ENCODE results near the gene PPP6R2. TPM values are rescaled to one million over a fixed set of nuclear protein-coding genes. Genes with fewer than 3 reads are reported as not detected.

PPP6R2 gene
- total and polyA plus RNA-seq, 8 donors = 24.4 to 243 (median 62.3) TPM

DNA sequence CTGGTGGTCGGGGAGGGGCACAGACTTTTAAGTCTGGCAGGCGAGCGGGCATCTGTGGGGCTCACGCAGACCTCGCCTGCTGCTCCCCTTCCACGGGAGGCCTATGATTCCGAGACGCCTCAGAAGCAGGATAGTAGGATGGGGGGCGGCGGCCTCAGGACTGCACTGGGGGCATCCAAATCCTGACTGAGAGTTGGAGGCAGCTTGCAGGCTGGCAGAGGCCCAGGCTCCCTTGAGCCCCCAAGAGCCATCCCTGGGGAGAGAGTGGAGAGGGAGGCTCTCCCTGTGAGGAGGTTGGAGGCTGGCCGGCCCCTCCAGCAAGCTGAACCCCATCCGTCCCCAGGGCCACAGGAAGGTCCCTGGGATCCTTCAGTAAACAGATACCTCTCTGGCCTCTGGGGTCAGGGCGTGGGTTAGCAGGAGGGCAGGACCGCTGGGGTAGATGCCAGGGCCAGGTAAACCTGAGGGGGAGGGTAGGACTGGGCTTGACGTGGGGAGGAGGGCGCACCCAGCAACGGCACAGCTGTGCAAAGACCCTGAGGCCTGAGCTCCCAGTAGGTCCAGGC is 98.4 kb downstream of the PPP6R2 start:
- 77 to 86% (median 80%) methylated on average over 17 of the region's 17 CpGs for WGBS, 5 donors
- Histone ChIP-seq H3K9me3 (no peaks in the 10 kb centered on the region), H3K4me1 (peaks cover 20 to 42% (median 31%) of the 10 kb centered on the region in 4 donors), H3K4me3 (no peak overlapping the region), H3K27ac (no peak overlapping the region), H3K27me3 (no peaks in the 10 kb centered on the region), H3K36me3 (peaks cover 50 to 91% (median 89%) of the 10 kb centered on the region in 4 donors)
- DNase-seq = no peak
- TF ChIP-seq POLR2A (IDR thresholded peaks at IDR 0.05) (no peak), POLR2AphosphoS5 (IDR thresholded peaks at IDR 0.05) (no peak)
- intact Hi-C loops (cut with DNase I; ENCODE audit: low total_unique reads) = no loop called here

DNA sequence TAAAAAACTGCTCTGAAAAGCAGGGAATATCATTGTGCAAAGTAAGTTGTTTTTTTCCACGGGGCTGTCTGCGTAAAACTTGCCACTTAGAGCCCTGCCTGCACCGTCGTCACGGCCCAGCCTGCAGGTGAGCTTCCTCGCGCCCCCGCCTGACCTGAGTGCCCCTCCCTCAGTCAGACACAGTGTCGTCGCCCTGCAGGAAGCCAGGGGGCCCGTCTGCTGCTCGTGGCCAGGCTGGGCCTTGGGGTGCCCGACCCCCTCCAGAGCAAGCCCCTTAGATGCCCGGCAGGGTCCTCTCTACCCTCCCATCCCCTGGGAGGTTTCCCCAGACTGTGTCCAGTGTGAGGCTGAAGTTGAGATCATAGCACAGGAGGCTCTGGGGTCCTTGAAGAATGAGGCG is 100.1 kb downstream of the PPP6R2 start:
- H3K27ac ChIP-seq = peak overlapping the region in 2 of 5 donors; percentile 78 to 84
- no peak for DNase-seq
- intact Hi-C loops (cut with DNase I; ENCODE audit: low total_unique reads) = no loop called here

DNA sequence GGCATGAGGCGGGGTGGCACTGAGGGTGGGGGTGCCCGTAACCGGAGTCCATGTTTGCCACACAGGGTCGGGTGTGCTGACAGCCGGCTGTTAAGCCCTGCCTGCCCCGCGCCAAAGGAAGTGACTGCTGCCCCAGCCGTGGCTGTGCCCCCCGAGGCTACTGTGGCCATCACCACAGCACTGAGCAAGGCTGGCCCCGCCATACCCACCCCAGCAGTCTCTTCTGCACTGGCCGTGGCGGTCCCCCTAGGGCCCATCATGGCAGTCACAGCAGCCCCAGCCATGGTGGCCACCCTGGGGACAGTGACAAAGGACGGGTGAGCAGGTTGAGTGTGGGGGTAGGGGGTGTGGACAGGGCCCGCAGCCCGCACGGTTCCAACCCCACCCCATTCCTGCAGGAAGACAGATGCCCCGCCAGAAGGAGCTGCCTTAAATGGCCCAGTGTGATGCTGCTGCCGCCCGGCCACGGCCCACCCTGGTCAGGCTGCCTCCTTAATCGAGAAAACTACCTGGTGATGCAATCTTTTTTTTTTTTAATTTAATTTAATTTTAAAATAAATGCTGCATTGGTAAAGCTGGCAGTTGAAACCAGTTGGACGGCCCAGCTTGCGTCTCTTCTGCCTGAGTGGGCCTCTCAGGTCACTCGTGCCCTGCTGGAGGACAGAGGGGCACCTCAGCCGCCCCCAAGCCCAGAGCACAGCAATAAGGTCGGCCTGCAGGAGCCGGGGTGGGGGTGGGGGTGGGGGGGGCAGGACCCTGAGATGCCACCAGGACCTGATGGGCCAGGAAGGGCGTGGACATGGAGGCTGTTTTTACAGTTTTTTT is 100.9 kb downstream of the PPP6R2 start:
- Histone ChIP-seq H3K9me3 (no peaks in the 10 kb centered on the region), H3K36me3 (peaks cover 49 to 91% (median 89%) of the 10 kb centered on the region in 4 donors), H3K4me1 (peaks cover 20 to 62% (median 46%) of the 10 kb centered on the region in 4 donors), H3K27ac (peak overlapping the region; percentile 6 to 84 (median 68)), H3K4me3 (no peak overlapping the region), H3K27me3 (no peaks in the 10 kb centered on the region)
- 52 to 62% (median 53%) methylated on average over 21 to 28 of the region's 28 CpGs for WGBS, 5 donors
- TF ChIP-seq, protein P1, sequence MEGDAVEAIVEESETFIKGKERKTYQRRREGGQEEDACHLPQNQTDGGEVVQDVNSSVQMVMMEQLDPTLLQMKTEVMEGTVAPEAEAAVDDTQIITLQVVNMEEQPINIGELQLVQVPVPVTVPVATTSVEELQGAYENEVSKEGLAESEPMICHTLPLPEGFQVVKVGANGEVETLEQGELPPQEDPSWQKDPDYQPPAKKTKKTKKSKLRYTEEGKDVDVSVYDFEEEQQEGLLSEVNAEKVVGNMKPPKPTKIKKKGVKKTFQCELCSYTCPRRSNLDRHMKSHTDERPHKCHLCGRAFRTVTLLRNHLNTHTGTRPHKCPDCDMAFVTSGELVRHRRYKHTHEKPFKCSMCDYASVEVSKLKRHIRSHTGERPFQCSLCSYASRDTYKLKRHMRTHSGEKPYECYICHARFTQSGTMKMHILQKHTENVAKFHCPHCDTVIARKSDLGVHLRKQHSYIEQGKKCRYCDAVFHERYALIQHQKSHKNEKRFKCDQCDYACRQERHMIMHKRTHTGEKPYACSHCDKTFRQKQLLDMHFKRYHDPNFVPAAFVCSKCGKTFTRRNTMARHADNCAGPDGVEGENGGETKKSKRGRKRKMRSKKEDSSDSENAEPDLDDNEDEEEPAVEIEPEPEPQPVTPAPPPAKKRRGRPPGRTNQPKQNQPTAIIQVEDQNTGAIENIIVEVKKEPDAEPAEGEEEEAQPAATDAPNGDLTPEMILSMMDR (IDR thresholded peaks at IDR 0.05) = no peak
- TF ChIP-seq EP300 (IDR thresholded peaks at IDR 0.05) = no peak
- no peak for TF ChIP-seq POLR2AphosphoS5 (IDR thresholded peaks at IDR 0.05)
- no peak for TF ChIP-seq POLR2A (IDR thresholded peaks at IDR 0.05)
- peak in 1 of 2 donors; percentile 35 for DNase-seq
- intact Hi-C loops (cut with DNase I; ENCODE audit: low total_unique reads) = no loop called here

More for the DNA sequence above, 100.1 kb downstream of the PPP6R2 start:
- H3K27me3 ChIP-seq = no peaks in the 10 kb centered on the region
- no peak for TF ChIP-seq POLR2A (IDR thresholded peaks at IDR 0.05)
- no peak for TF ChIP-seq POLR2AphosphoS5 (IDR thresholded peaks at IDR 0.05)
- TF ChIP-seq, protein P1 (IDR thresholded peaks at IDR 0.05) = no peak
- no peak for TF ChIP-seq EP300 (IDR thresholded peaks at IDR 0.05)
- no peak overlapping the region for H3K4me3 ChIP-seq
- 64 to 83% (median 77%) methylated on average over 6 to 15 of the region's 15 CpGs for WGBS, 5 donors
- H3K36me3 ChIP-seq = peaks cover 51 to 91% (median 89%) of the 10 kb centered on the region in 4 donors
- peaks cover 20 to 59% (median 43%) of the 10 kb centered on the region in 4 donors for H3K4me1 ChIP-seq
- no peaks in the 10 kb centered on the region for H3K9me3 ChIP-seq

- DNase-seq = peak; percentile 74 to 84
- Histone ChIP-seq H3K9me3 (no peaks in the 10 kb centered on the region), H3K4me1 (peaks cover 20 to 62% (median 46%) of the 10 kb centered on the region in 4 donors), H3K36me3 (peaks cover 42 to 89% (median 87%) of the 10 kb centered on the region in 4 donors), H3K4me3 (no peak overlapping the region), H3K27ac (peak overlapping the region; percentile 56 to 84 (median 68)), H3K27me3 (no peaks in the 10 kb centered on the region)
- WGBS, 5 donors = 34 to 59% (median 41%) methylated on average over 5 of the region's 5 CpGs
- TF ChIP-seq, protein P1 (IDR thresholded peaks at IDR 0.05) = no peak
- TF ChIP-seq POLR2A (IDR thresholded peaks at IDR 0.05) = no peak
- no peak for TF ChIP-seq EP300 (IDR thresholded peaks at IDR 0.05)
- no peak for TF ChIP-seq POLR2AphosphoS5 (IDR thresholded peaks at IDR 0.05)
- intact Hi-C loops (cut with DNase I; ENCODE audit: low total_unique reads) = no loop called here
Observed at GRCh38 chr22:50444663-50445062, 101.5 kb downstream of the PPP6R2 start.
